ENCODE results near the gene CLDN5.

Gene CLDN5

GRCh38 chr22:19546680-19547079, 22.5 kb upstream of the CLDN5 start:
- Histone ChIP-seq H3K27me3 (peaks cover 3% of the 10 kb centered on the region), H3K36me3 (no peaks in the 10 kb centered on the region), H3K27ac (no peak overlapping the region), H3K4me3 (ENCODE audit: low read depth in 1 of 2, low read length in 1 of 2) (no peak overlapping the region), H3K9me3 (no peaks in the 10 kb centered on the region), H3K4me1 (ENCODE audit: control insufficient read depth in 1 of 2, insufficient read depth in 1 of 2, low read depth in 1 of 2, low read length in 1 of 2) (no peaks in the 10 kb centered on the region)
- TF ChIP-seq, protein P1, sequence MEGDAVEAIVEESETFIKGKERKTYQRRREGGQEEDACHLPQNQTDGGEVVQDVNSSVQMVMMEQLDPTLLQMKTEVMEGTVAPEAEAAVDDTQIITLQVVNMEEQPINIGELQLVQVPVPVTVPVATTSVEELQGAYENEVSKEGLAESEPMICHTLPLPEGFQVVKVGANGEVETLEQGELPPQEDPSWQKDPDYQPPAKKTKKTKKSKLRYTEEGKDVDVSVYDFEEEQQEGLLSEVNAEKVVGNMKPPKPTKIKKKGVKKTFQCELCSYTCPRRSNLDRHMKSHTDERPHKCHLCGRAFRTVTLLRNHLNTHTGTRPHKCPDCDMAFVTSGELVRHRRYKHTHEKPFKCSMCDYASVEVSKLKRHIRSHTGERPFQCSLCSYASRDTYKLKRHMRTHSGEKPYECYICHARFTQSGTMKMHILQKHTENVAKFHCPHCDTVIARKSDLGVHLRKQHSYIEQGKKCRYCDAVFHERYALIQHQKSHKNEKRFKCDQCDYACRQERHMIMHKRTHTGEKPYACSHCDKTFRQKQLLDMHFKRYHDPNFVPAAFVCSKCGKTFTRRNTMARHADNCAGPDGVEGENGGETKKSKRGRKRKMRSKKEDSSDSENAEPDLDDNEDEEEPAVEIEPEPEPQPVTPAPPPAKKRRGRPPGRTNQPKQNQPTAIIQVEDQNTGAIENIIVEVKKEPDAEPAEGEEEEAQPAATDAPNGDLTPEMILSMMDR (IDR thresholded peaks at IDR 0.05), result no peak

- Histone ChIP-seq H3K36me3 (no peaks in the 10 kb centered on the region), H3K27me3 (peaks cover 3% of the 10 kb centered on the region), H3K9me3 (no peaks in the 10 kb centered on the region), H3K27ac (no peak overlapping the region), H3K4me1 (ENCODE audit: control insufficient read depth in 1 of 2, insufficient read depth in 1 of 2, low read depth in 1 of 2, low read length in 1 of 2) (no peaks in the 10 kb centered on the region), H3K4me3 (ENCODE audit: low read depth in 1 of 2, low read length in 1 of 2) (no peak overlapping the region)
- TF ChIP-seq, protein P1 (IDR thresholded peaks at IDR 0.05), result no peak
Measured at GRCh38 chr22:19545935-19546207, 21.7 kb upstream of the CLDN5 start.

DNA sequence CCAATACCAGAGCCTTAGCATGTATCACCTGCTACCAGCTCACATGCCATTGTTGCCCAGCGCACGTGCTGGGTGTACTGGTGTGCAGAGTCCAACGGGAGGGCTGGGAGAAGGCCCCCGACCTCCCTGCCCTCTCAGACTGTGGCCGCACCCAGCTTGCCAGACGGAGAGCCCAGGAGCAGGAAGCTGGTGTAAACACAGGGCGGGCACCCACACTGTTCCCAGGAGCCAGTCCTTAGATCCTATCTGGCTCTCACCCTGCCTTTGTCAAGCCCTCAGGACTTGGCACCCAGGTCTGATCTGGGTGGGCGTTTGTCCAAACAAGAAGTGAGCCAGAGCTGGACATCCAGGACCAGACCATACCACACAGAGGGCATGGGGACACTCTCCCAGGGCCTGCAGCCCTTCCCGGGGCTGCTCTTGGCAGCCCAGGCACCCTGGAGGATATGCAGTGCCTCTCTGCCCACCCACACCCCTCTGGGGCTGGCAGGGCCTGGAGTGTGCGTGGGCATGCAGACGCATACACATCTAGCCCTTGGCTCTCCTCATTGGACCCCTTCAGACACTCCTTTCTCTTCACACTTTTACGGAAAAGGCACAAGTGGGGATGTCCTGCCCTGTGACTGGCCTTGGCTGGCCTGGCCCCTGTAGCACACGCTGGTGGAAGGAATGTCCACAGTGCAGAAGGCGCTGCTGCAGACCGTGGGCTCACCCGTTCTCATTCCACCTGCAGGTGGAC, 19.9 kb upstream of the CLDN5 start:
- Histone ChIP-seq H3K27me3 (peaks cover 3% of the 10 kb centered on the region), H3K36me3 (no peaks in the 10 kb centered on the region), H3K9me3 (no peaks in the 10 kb centered on the region), H3K4me1 (ENCODE audit: control insufficient read depth in 1 of 2, insufficient read depth in 1 of 2, low read depth in 1 of 2, low read length in 1 of 2) (no peaks in the 10 kb centered on the region), H3K27ac (no peak overlapping the region), H3K4me3 (ENCODE audit: low read depth in 1 of 2, low read length in 1 of 2) (no peak overlapping the region)
- TF ChIP-seq, protein P1 (IDR thresholded peaks at IDR 0.05), result no peak

- Histone ChIP-seq H3K4me3 (ENCODE audit: low read depth in 1 of 2, low read length in 1 of 2) (no peak overlapping the region), H3K4me1 (ENCODE audit: control insufficient read depth in 1 of 2, insufficient read depth in 1 of 2, low read depth in 1 of 2, low read length in 1 of 2) (peaks cover 0 to 6% of the 10 kb centered on the region in 2 experiments), H3K27me3 (peaks cover 3% of the 10 kb centered on the region), H3K36me3 (no peaks in the 10 kb centered on the region), H3K9me3 (no peaks in the 10 kb centered on the region), H3K27ac (no peak overlapping the region)
- TF ChIP-seq, protein P1 (IDR thresholded peaks at IDR 0.05), result no peak
Measured at GRCh38 chr22:19540394-19540793, 16.2 kb upstream of the CLDN5 start.

DNA sequence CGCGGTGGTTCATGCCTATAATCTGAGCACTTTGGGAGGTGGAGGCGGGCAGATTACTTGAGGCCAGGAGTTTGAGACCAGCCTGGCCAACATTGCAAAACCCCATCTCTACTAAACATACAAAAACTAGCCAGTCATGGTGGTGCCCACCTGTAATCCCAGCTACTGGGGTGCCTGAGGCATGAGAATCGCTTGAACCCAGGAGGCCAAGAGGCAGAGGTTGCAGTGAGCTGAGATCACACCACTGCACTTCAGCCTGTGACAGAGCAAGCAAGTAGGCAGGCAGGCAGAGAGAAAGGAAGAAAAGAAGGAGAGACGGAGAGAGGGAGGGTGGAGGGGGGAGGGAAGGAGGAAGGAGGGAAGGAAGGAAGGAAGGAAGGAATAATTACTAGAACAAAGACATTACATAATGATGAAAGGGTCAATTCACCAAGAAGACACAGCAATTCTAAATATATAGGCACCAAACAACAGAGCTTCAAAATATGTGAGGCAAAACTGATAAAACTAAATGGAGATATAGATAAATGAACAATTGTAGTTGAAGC, 13.8 kb upstream of the CLDN5 start:
- Histone ChIP-seq H3K27ac (no peak overlapping the region), H3K36me3 (no peaks in the 10 kb centered on the region), H3K4me1 (ENCODE audit: control insufficient read depth in 1 of 2, insufficient read depth in 1 of 2, low read depth in 1 of 2, low read length in 1 of 2) (peaks cover 0 to 6% of the 10 kb centered on the region in 2 experiments), H3K27me3 (peaks cover 3% of the 10 kb centered on the region), H3K9me3 (no peaks in the 10 kb centered on the region), H3K4me3 (ENCODE audit: low read depth in 1 of 2, low read length in 1 of 2) (no peak overlapping the region)
- TF ChIP-seq, protein P1 (IDR thresholded peaks at IDR 0.05), result no peak

Data from neutrophil (primary cell).